GM18909 (cell line): ENCODE data around the gene PAQR4.

ENCODE experiments used
- ATAC-seq: cut with Tn5 transposase; IDR thresholded peaks from one replicate; pipeline ENCODE4 v1.9.1; 2021; ENCODE audit warnings: mild to moderate bottlenecking; ENCODE audit not compliant: unreplicated experiment, poor library complexity

PAQR4 gene

GRCh38 chr16:2976673-2977072 is 7.5 kb downstream of the PAQR4 start:
- ATAC-seq = no peak

- no peak for ATAC-seq
These were observed 8.3 kb downstream of the PAQR4 start for GRCh38 chr16:2977440-2977839.

GRCh38 chr16:2979669-2980226 is 10.6 kb downstream of the PAQR4 start:
- peak; percentile 12 for ATAC-seq

- ATAC-seq = peak; percentile 69
These were observed 11.4 kb downstream of the PAQR4 start, which contains the start of gene PKMYT1 for GRCh38 chr16:2980227-2981176. Gene PKMYT1, minus strand, starts transcription at chr16:2980446. Its CDS starts 789 bp downstream, at chr16:2979657.

- no peak for ATAC-seq
These were observed 12.2 kb downstream of the PAQR4 start for GRCh38 chr16:2981177-2981898.

GRCh38 chr16:2981899-2982250 is 12.7 kb downstream of the PAQR4 start:
- ATAC-seq = no peak

- ATAC-seq = no peak
These were observed 13.3 kb downstream of the PAQR4 start for GRCh38 chr16:2982402-2982801.

- no peak for ATAC-seq
These were observed 14.6 kb downstream of the PAQR4 start for GRCh38 chr16:2983706-2984136.

GRCh38 chr16:2985462-2985861 is 16.3 kb downstream of the PAQR4 start:
- ATAC-seq = no peak

- ATAC-seq = no peak
These were observed 16.8 kb downstream of the PAQR4 start for GRCh38 chr16:2985893-2986355.

GRCh38 chr16:2986623-2987188 is 17.6 kb downstream of the PAQR4 start:
- no peak for ATAC-seq

GRCh38 chr16:2987286-2987685 is 18.1 kb downstream of the PAQR4 start:
- ATAC-seq = no peak

GRCh38 chr16:2987833-2988232 is 18.7 kb downstream of the PAQR4 start:
- ATAC-seq = no peak

GRCh38 chr16:2988590-2989099 is 19.5 kb downstream of the PAQR4 start:
- ATAC-seq = no peak

- no peak for ATAC-seq
These were observed 21.7 kb downstream of the PAQR4 start for GRCh38 chr16:2990891-2991290.

- ATAC-seq = no peak
These were observed 22.6 kb downstream of the PAQR4 start for GRCh38 chr16:2991566-2992261.

GRCh38 chr16:2992383-2993081 is 23.4 kb downstream of the PAQR4 start:
- ATAC-seq = no peak

- no peak for ATAC-seq
These were observed 27.1 kb downstream of the PAQR4 start for GRCh38 chr16:2996298-2996697.

- no peak for ATAC-seq
These were observed 30.8 kb downstream of the PAQR4 start for GRCh38 chr16:2999929-3000328.
